ENCODE results near the gene RPP30. TPM values are rescaled to one million over a fixed set of nuclear protein-coding genes. Genes with fewer than 3 reads are reported as not detected.

The RPP30 gene
- polyA plus RNA-seq, 3 donors: 24.9 to 42.9 (median 40.3) TPM

DNA sequence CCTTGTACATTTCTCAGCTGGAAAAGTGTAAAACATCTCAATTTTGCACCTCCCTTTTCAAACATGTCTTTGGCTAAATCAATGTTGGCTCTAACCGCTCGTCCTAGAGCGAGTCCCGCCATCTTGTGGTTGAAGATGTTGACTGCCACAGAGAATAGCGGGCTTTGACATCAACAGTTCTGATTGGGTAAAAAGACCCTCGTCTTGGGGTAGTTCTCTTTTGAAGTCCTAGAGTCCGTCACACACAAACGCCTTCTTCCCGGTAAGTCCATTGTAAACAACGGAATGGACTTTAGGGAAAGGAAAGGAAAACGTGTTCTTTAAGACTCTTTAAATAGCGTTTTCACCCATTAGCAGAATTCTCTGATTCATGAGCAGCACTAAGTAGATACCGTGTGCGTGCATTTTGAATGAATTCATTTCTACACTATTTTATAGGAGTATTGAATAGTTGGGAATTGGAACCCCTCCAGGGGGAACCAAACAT, 452 bp upstream of the RPP30 start:
- Mint-ChIP-seq H3K4me3 (peak overlapping the region; percentile 98), H3K27me3 (ENCODE audit: low read depth in 3 of 3) (peaks cover 6 to 21% (median 12%) of the 10 kb centered on the region in 3 donors), H3K9me3 (peaks cover 5 to 13% (median 10%) of the 10 kb centered on the region in 7 donors), H3K36me3 (peaks cover 7 to 11% of the 10 kb centered on the region in 2 donors), H3K4me1 (peaks cover 33% of the 10 kb centered on the region), H3K27ac (peak overlapping the region in 2 of 7 donors; percentile 18 to 51)
- TF ChIP-seq, protein P1, sequence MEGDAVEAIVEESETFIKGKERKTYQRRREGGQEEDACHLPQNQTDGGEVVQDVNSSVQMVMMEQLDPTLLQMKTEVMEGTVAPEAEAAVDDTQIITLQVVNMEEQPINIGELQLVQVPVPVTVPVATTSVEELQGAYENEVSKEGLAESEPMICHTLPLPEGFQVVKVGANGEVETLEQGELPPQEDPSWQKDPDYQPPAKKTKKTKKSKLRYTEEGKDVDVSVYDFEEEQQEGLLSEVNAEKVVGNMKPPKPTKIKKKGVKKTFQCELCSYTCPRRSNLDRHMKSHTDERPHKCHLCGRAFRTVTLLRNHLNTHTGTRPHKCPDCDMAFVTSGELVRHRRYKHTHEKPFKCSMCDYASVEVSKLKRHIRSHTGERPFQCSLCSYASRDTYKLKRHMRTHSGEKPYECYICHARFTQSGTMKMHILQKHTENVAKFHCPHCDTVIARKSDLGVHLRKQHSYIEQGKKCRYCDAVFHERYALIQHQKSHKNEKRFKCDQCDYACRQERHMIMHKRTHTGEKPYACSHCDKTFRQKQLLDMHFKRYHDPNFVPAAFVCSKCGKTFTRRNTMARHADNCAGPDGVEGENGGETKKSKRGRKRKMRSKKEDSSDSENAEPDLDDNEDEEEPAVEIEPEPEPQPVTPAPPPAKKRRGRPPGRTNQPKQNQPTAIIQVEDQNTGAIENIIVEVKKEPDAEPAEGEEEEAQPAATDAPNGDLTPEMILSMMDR (IDR thresholded peaks at IDR 0.05): peak; percentile 64
- Histone ChIP-seq H4K20me1 (ENCODE audit: insufficient read depth, low read length) (no peaks in the 10 kb centered on the region), H3K9me3 (replicated peaks in 1 of 2; ENCODE audit: control insufficient read depth in 1 of 2, insufficient read depth in 1 of 2, low read length in 2 of 2) (peaks cover 0 to 11% of the 10 kb centered on the region in 2 donors), H3K27me3 (ENCODE audit: control insufficient read depth in 2 of 2, insufficient read depth in 2 of 2, low read length in 2 of 2) (peaks cover 2 to 4% of the 10 kb centered on the region in 2 donors), H3K27ac (ENCODE audit: low read depth in 1 of 2, low read length in 2 of 2) (peak overlapping the region in 1 of 2 donors; percentile 87), H3K4me1 (ENCODE audit: control insufficient read depth in 1 of 2, insufficient read depth in 2 of 2, low read length in 2 of 2) (peaks cover 17 to 33% of the 10 kb centered on the region in 2 donors), H3K79me2 (ENCODE audit: insufficient read depth, low read length) (peaks cover 33% of the 10 kb centered on the region), H3K4me3 (replicated peaks in 1 of 3; ENCODE audit: low read depth in 2 of 3, low read length in 3 of 3) (peak overlapping the region; percentile 64 to 97 (median 87)), H3K36me3 (replicated peaks in 1 of 2; ENCODE audit: control insufficient read depth in 1 of 2, insufficient read depth in 2 of 2, low read length in 2 of 2) (peaks cover 6 to 11% of the 10 kb centered on the region in 2 donors), H3K4me2 (replicated peaks; ENCODE audit: extremely low read depth, low read length, poor library complexity, severe bottlenecking) (peak overlapping the region; percentile 96), H3K9ac (ENCODE audit: insufficient read depth, low read length, poor library complexity, severe bottlenecking) (no peak overlapping the region), H2AFZ (ENCODE audit: insufficient read depth, low read depth, low read length, poor library complexity, severe bottlenecking) (peak overlapping the region; percentile 99)
- peak in 2 of 3 donors; percentile 47 to 50 for DNase-seq
- intact Hi-C loops (cut with micrococcal nuclease): no loop called here
- 0% methylated on average over 4 of the region's 14 CpGs for WGBS (ENCODE audit: insufficient coverage)

DNA sequence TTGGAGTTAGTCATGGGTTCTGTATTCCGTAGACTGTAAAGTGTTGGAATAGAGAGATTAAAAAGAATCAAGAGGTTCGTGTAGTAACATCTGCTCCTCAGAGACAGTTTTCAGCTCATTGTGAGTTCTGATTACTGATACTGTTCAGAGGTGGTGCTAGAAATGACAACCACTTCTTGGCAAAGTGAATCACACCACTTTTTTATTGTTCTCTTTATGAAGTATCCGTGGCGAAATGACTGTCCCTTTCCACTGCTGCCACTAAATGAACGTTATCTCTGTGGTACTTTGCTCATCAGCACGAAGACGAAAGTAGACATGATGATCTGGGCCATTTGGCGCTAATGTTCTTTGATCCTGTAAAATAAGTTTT, 860 bp downstream of the RPP30 start:
- Histone ChIP-seq H3K36me3 (replicated peaks in 1 of 2; ENCODE audit: control insufficient read depth in 1 of 2, insufficient read depth in 2 of 2, low read length in 2 of 2) (peaks cover 15 to 24% of the 10 kb centered on the region in 2 donors), H3K79me2 (ENCODE audit: insufficient read depth, low read length) (peaks cover 33% of the 10 kb centered on the region), H3K9me3 (replicated peaks in 1 of 2; ENCODE audit: control insufficient read depth in 1 of 2, insufficient read depth in 1 of 2, low read length in 2 of 2) (peaks cover 0 to 11% of the 10 kb centered on the region in 2 donors), H4K20me1 (ENCODE audit: insufficient read depth, low read length) (no peaks in the 10 kb centered on the region), H3K4me1 (ENCODE audit: control insufficient read depth in 1 of 2, insufficient read depth in 2 of 2, low read length in 2 of 2) (peaks cover 17 to 33% of the 10 kb centered on the region in 2 donors), H3K4me2 (replicated peaks; ENCODE audit: extremely low read depth, low read length, poor library complexity, severe bottlenecking) (peak overlapping the region; percentile 96), H3K27ac (ENCODE audit: low read depth in 1 of 2, low read length in 2 of 2) (peak overlapping the region; percentile 34 to 87), H3K4me3 (replicated peaks in 1 of 3; ENCODE audit: low read depth in 2 of 3, low read length in 3 of 3) (peak overlapping the region; percentile 64 to 97 (median 87)), H3K27me3 (ENCODE audit: control insufficient read depth in 2 of 2, insufficient read depth in 2 of 2, low read length in 2 of 2) (peaks cover 2% of the 10 kb centered on the region in 2 donors), H2AFZ (ENCODE audit: insufficient read depth, low read depth, low read length, poor library complexity, severe bottlenecking) (peak overlapping the region; percentile 99), H3K9ac (ENCODE audit: insufficient read depth, low read length, poor library complexity, severe bottlenecking) (peak overlapping the region; percentile 77)
- H3K27me3 Mint-ChIP-seq (ENCODE audit: low read depth in 3 of 3): peaks cover 2 to 14% (median 10%) of the 10 kb centered on the region in 3 donors
- H3K9me3 Mint-ChIP-seq: peaks cover 5 to 13% (median 10%) of the 10 kb centered on the region in 7 donors
- DNase-seq: no peak
- 50% methylated on average over 2 of the region's 8 CpGs for WGBS (ENCODE audit: insufficient coverage)
- H3K27ac Mint-ChIP-seq: peak overlapping the region in 5 of 7 donors; percentile 70 to 95 (median 93)
- H3K36me3 Mint-ChIP-seq: peaks cover 18 to 24% of the 10 kb centered on the region in 2 donors
- TF ChIP-seq, protein P1 (IDR thresholded peaks at IDR 0.05): no peak
- intact Hi-C loops (cut with micrococcal nuclease): no loop called here
- H3K4me3 Mint-ChIP-seq: peak overlapping the region; percentile 98
- H3K4me1 Mint-ChIP-seq: peaks cover 33% of the 10 kb centered on the region

Measured in CD14-positive monocyte (primary cell).